HG02840 (cell line): Measurements from ENCODE around the gene GRIK2.
A peak's percentile ranks its signal among the peaks of the same experiment; 100 is the strongest.

Source experiments
- ATAC-seq: cut with Tn5 transposase; IDR thresholded peaks from one replicate; pipeline ENCODE4 v1.9.1; 2021; ENCODE audit warnings: mild to moderate bottlenecking, moderate library complexity, moderate number of reproducible peaks; ENCODE audit not compliant: unreplicated experiment, low FRiP score

The GRIK2 gene

DNA sequence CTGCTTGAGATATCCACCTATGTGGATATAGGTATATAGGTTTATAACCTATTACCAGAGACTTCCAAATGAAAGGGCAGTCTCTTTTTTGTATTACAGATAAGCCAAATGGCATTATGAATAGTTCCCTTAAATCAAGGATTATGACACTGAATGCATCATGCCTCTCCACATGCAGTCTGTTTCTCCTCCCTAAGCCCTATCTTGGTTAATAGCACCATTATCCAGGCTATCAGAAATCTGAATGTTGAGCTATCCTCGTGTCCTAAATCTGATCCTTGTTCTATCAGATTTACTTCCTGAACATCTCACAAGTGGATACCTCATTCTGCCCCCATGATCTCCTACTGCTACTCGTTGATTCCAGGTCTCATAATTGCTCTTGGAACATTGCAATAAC lies 138.0 kb downstream of the GRIK2 start:
- ATAC-seq = no peak

DNA sequence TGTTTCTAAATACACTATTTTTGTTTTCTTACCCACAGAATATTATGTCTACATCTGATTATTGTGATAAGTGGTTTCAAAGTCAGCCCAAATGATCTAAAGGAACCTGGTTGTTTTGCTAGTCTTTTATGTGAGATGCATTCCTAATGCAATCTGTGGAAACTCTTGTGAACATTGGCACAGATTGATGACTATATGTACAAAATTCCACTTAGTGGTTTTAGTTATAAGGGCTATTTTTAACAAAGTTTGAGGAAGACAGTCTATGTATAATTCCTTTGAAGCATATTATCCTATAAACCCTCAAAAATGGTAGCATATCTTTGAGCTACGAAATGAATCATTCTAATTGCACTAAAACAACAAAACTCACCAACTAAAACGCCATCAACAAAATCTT lies 140.9 kb downstream of the GRIK2 start:
- no peak for ATAC-seq

DNA sequence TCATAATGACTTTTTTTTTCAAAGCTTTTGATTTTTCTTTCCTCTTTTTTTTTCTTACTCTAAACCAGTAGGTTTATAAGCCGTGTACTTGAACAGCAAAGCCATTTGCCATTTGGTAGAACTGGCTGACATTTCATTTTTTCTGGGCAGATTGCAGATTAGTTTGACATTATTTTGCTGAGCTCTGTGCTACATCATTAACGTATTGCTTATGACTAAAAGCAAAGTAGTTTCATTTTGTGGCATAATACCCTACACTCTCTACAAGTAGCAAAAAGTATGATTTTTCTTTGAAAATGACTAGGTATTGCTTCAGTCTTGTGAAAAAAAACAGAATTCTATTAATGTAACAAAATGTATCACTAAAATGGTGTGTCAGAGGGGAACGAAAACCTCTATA lies 141.3 kb downstream of the GRIK2 start:
- no peak for ATAC-seq

DNA sequence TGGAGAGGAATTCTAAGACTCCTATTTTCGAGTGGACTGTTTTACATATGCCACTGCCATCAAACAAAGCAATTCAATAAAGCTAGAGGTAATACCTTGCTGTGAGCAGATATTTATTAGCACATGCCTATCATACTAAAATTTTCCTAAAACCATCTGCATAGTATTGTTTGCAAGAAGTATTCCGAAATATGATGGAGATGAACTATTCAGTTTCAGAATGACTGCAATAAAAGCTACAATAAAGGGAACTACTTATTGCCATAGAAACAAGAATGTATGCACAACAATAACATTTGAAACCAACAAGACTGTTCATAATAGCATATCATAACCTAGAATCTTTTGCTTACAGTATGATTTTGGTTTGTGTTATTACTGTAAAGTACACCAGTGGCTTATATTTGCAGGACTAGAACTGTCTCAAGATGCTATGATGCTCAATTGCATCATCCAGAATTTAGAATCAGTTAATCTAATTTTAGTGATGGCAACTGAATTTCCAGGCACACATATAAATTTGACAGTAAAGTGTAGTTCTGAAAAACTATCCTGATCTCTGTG lies 144.3 kb downstream of the GRIK2 start:
- no peak for ATAC-seq

DNA sequence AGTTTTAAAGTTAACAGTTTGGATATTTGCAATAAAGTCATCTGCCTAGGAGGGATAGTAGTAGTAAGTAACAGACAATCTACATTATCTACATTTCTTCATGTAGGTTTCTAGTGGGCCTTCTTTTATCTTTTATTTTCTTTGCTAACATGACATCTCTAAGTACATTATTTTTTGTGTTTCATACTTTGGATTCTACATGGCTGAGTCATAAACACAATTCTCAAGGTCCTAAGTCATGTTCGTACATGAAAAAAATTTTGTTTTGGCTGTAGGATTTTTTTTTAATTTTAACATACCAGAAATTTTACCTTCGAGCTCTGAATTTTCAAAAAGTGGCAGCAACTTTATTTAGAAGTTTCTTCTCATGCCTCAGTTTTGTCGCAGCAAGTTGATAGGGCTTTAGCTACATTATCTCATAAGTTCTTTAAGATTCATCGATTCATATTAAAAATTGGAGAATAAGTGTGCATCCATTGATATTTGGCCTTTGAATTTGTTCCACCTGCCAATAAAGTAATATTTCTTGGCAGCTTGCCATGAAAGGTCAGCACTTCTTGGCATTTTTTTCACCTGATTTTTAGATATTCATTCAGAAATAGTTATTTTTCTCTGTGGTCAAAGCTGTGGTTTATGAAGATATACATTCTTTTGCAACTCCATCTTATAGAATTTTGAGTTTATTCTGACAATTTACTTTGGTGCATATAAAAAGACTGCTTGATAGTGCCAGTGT lies 146.2 kb downstream of the GRIK2 start:
- no peak for ATAC-seq

DNA sequence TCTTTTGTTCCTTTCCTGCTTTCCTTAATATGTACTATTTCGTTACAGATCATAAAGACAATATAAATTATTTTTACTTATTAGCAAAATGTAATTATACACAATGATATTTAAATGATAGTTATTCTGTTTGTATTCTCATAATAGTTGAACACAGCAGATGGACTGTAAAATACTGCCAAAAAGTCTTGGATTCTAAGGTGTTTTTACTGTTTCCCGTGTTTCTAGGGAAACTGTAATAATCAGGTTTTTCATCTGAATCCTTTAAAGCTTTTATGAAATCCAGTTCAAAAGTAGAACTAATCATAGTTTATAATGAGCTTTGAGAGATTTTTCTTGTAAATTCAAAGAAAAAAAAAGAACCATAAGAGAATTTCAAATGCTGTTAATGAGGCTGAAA lies 148.4 kb downstream of the GRIK2 start:
- no peak for ATAC-seq

DNA sequence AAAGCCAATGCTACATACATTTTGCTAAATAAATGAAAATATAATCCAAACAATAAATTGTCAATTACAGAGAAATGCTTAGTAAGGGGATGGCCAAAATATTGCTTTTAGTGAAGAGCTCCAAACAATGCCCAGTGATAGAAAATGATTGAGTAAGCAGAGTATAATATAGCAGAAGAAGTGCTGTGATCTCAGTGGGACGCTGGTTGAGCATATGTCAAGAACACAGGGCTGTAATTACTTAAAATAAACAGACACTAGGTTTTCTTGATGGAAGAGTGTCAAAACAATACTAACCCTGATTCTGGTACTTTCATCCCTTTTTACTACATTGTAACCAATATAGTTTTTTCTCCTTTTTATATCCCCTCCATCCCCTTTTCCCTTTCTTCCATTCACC lies 150.3 kb downstream of the GRIK2 start:
- ATAC-seq = no peak

DNA sequence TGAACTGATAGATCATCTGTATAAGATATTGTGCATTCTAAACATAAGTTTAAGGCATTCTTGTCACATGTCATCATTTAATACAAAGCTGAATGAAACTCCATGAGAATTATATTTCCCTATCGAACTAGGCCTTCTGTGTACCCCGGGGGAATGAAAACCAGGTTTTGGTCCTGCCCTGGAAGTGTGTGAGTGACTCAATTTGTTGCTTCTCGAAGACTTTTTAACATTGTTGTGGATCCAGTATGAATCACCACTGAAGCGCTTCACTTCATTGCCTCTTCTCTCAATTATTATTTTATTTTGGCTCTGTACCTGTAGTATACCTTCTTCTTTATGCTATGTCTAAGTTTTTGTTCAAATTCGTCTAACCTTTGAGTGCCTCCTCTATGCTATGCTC lies 150.8 kb downstream of the GRIK2 start:
- no peak for ATAC-seq

DNA sequence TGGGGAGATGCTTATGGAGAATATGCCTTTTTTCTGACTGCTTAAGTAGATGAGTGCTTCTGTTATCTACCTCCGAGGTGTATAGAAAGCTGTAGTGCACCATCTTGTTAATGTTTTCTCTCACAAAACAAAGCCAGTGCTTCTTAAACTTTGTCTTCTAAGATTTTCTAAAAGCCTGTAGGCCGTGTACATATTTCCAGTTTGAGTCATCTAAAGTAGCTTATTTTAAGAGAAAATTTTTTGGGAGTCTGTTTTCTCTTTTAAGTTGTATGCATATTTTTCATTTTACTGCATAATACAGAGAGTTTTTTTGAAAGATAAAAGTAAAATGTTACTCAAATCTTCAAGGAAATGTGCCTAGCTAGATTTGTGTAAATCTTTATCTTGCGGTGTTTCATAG lies 151.7 kb downstream of the GRIK2 start:
- no peak for ATAC-seq

DNA sequence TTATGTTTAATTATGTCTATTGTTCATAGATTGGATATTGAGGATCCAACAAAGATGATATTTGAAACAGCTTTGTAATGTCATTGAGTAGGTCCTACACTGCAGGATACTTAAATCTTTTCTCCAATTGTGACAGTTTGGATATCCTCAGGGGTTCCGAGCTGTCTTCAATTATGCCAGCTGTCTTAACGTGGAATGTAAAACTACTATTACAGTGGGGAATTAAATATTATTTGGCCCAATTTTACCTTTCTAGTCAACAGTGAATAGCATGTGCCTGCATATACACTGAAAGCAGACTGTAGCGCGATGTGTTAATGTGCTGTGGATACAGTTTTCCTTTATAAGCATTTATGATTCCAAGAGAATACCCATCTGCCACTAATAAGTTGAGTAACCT lies 156.9 kb downstream of the GRIK2 start:
- no peak for ATAC-seq

DNA sequence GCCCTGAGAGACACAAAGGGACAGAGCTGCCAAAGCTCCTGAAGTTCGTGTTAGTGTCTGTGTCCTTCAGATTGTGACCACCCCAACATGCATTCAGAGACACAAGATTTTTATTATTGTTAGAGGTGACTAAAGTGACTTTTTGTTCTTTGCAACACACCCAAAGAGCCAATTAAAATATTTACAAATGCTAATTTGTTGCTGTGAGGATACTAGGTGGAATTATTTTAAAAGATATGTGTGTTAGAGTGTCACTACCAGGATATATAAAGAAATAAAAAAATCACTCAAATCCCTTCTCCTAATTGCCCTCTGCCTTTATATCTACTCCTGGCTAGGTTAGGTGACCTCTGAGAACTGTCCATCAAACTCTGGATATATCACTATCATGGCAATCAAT lies 160.7 kb downstream of the GRIK2 start:
- no peak for ATAC-seq

DNA sequence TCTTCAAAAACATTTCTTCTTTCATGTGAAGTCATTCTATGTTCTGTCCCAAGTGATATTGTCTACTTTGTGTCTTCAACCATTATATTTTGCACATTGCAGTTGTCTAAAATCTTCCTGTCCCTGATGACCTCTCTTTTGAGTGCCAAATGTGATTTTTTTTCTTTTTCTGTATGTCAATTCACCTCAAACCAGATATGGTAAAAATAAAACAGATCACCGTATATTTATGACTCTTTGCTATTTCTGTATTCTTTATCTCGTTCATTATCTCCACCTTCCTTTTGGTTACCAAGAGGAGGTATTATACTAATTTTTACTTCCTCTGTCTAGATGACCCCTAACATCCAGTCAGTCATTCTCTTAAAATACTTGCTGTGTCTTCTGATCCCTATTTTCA lies 165.2 kb downstream of the GRIK2 start:
- no peak for ATAC-seq

DNA sequence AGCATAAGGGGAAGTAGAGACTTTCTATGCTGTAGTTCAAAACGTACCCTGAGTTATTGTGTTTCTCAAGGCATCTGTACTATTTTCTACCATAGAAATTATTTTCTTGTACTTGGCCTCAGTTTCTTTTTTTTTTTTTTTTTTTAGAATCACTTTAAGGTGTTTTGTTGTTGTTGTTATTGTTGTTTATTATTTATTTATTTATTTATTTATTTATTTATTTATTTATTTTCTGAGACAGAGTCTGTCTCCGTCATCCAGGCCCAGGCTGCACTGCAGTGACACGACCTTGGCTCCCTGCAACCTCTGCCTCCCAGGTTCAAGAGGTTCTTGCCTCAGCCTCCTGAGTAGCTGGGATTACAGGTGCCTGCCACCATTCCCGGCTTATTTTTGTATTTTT lies 179.1 kb downstream of the GRIK2 start:
- no peak for ATAC-seq

DNA sequence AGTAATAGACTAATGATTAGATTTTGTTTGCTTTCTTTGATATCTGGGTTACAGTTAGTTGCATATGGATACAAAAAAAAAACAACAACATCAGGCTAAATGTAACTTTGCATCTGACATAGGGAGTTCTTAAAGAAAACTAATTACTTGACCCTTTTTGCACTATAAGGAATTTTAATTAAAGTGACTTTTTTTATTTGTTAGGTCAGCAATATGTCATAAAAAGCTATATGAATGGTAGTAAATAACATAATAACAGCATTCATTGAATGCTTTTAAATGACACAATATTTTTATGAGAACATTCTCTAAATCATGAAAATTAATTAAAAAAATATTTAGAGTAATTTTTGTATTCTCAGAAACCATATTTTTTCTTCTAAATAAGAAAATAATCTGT lies 183.6 kb downstream of the GRIK2 start:
- no peak for ATAC-seq

DNA sequence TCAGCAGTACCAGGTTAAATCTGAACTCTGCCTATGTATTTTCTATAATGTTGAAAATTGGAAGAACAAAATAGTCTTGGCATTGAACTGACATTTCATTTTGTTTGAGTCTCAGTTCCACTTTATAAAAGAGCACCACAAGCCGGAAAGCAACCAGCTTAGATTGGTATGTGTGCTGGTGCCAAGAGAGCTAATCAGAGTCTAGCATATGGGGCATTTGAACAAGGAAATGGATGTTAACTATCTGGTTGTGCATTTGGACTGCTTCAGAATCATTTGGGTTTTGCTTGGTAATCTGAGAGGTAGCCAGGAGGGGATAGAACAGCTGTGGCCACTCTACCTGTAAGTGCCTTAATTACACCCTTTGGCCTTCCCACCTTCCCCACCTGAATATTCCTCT lies 184.8 kb downstream of the GRIK2 start:
- no peak for ATAC-seq

DNA sequence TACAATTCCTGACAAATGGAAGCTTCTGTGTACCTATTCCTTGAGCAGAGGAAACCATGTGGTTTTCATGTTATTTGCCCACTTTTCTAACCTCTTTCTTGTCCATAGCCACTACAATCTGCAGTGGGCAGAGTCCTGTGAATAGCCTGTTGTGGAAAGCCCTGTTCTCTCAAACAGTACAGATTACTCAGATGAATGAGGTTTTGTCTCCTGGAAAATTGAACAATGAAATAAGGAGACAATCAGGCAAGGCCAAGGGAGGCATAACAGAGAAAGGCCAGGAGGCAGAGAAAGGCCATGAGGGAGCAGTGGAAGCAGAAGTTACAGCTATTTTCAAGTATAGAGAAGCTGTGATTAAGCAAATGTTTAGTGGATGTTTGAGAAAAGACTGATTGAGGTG lies 189.3 kb downstream of the GRIK2 start:
- no peak for ATAC-seq

DNA sequence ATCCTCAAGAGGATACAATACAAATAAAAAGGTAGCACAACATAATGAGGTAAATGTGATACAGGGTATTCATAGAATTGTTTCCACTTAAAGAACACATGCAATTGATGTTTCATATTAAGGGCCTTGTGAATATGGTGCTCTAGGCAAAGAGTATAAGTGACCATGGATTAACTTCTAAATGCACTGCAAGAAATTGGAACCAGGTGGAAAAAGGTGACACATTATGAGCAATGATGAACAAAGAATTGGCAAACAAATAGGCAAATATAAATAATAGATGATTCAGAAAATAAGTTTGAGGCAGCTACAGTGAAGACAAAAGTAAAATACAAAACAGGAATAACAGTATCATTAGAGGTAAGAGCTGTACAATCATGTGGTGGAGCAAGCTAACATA lies 192.0 kb downstream of the GRIK2 start:
- ATAC-seq = no peak

DNA sequence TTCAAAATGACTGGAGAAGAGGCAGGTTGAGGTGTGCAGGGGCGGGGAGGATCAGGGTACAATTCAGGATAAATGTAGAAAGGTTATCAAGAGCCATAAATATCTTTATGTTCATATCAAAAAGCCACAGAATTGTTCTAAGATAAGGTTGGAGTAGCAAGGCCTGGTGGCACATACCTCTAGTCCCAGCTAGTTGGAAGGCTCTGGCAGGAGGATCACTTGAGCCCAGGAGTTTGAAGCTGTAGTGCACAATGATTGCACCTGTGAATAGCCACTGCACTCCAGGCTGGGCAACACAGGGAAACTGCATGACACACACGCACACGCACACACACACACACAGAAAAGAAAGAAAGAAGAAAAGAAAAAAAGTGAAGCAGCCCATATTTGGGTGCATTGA lies 194.8 kb downstream of the GRIK2 start:
- no peak for ATAC-seq

DNA sequence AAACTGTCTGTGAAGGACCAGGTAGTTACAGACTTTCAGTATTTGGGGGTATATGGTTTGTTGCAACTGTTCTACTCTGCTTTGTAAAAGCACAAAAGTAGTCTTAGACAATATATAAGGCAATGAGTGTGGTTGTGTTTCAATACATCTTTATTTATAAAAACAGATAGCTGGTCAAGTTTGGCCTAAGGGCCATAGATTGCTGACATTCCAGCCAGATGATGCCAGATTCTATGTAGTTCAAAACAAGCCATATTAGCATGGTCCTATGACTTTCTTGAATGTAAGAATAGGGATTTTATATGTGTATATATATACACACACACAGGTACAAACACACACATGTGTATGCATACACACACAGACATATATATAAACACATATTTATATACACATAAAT lies 201.8 kb downstream of the GRIK2 start:
- ATAC-seq = no peak

DNA sequence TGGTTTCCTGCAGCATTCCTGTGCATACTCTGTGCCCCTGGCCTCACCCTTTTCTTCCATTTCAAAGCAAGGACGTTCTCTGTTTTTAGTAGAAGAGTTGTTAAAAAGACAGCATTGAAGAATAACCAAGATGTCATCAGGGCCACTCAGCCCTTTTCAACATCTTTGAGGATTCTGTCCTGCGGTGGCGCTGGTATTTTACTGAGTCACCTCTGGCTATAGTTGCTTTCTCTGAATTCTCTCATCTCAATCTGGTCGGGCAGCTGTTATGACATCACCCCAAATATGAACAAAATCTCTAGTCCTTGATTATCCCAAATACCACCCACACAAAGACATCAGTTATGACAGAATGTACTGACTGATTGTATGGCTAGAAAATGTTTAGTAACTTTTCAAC lies 204.2 kb downstream of the GRIK2 start:
- no peak for ATAC-seq

DNA sequence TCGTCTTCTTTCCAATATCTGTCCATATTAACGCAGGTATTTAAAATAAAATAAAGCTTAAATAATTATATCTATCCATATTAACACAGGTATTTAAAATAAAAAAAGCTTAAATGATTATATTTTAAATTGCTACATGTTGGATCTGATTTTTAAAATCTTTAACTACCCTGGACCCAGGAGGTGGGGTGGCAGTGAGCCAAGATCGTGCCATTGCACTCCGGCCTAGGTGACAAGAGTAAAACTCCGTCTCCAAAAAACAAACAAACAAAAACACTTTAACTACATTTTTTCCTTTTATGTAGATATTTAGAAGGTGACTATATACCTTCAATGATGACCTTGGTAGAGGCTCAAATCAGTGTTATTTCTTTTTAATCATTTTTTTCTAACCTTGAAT lies 211.9 kb downstream of the GRIK2 start:
- no peak for ATAC-seq

DNA sequence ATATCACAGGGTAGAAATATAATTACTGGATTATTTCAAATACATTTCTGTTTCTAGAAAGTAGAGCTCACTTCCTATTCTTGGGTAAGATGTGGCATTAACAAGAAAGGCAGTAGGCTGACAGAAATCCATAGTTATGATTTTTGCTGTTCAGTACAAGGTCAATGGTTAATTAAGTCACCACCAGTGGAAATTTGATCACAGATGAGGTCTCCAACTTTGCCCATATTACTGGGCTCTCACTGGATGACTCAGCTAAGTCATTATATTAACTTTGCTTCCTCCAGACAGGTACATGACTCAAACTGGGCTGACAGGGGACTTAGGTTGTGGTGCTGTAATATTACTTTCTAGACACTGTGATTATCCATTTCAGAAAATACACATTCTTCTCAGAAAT lies 212.4 kb downstream of the GRIK2 start:
- peak; percentile 76 for ATAC-seq
